Chondrocyte (in vitro differentiated cells): ENCODE measurements around the gene PPM1G. TPM values are rescaled to one million over a fixed set of nuclear protein-coding genes. Genes with fewer than 3 reads are reported as not detected.
A peak's percentile ranks its signal among the peaks of the same experiment; 100 is the strongest.

ENCODE experiments used
- DNase-seq: peaks from one replicate; pipeline ENCODE4 v3.0.0; 2021; ENCODE audit warnings: mixed read lengths, low spot score
- H3K27ac Mint-ChIP-seq: one replicate; pipeline ENCODE4 v1.8.0; 2021; ENCODE audit warnings: mild to moderate bottlenecking, moderate library complexity, mixed read lengths; ENCODE audit not compliant: unreplicated experiment
- H3K27me3 Mint-ChIP-seq: 2 replicates; pipeline ENCODE4 v1.8.0; 2021; ENCODE audit warnings: low read depth, mixed read lengths
- H3K36me3 Mint-ChIP-seq: 2 replicates; pipeline ENCODE4 v1.8.0; 2021; ENCODE audit warnings: low read depth, mixed read lengths
- H3K4me1 Mint-ChIP-seq: 2 replicates; pipeline ENCODE4 v1.8.0; 2021; ENCODE audit warnings: low read depth, mild to moderate bottlenecking, mixed read lengths
- H3K4me3 Mint-ChIP-seq: one replicate; pipeline ENCODE4 v1.8.0; 2021; ENCODE audit warnings: mild to moderate bottlenecking, moderate library complexity, mixed read lengths; ENCODE audit not compliant: unreplicated experiment
- H3K9me3 Mint-ChIP-seq: 2 replicates; pipeline ENCODE4 v1.8.0; 2021; ENCODE audit warnings: low read depth, mixed read lengths
- long read RNA-seq: library from polyadenylated mRNA; stranded (forward); transcript quantifications from one replicate; pipeline ENCODE4 v2.0.0, GENCODE V29; 2021
- total RNA-seq: library from RNA; stranded (reverse); gene quantifications from 3 replicates; pipeline ENCODE4 v1.2.1, GENCODE V29; 2021
- TF ChIP-seq, protein P1 (sequence below): fragments of 200-600 bp; sonication (generic); IDR thresholded peaks from 2 replicates; pipeline ENCODE4 v1.5.0; 2021; ENCODE audit warnings: antibody characterized with exemption, mild to moderate bottlenecking, moderate library complexity

Gene PPM1G, protein sequence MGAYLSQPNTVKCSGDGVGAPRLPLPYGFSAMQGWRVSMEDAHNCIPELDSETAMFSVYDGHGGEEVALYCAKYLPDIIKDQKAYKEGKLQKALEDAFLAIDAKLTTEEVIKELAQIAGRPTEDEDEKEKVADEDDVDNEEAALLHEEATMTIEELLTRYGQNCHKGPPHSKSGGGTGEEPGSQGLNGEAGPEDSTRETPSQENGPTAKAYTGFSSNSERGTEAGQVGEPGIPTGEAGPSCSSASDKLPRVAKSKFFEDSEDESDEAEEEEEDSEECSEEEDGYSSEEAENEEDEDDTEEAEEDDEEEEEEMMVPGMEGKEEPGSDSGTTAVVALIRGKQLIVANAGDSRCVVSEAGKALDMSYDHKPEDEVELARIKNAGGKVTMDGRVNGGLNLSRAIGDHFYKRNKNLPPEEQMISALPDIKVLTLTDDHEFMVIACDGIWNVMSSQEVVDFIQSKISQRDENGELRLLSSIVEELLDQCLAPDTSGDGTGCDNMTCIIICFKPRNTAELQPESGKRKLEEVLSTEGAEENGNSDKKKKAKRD
- 55.7 to 72.8 TPM (median 59.4 TPM) in 3 replicates for total RNA-seq
- long read RNA-seq, transcript PPM1G-201 (10 exons, 2,311 nt), result major isoform, 155 of 176 reads
- long read RNA-seq, partial matches to known transcripts, result 14 of 176 reads
- long read RNA-seq, other reads (novel, unspliced or antisense), result 7 of 176 reads

DNA sequence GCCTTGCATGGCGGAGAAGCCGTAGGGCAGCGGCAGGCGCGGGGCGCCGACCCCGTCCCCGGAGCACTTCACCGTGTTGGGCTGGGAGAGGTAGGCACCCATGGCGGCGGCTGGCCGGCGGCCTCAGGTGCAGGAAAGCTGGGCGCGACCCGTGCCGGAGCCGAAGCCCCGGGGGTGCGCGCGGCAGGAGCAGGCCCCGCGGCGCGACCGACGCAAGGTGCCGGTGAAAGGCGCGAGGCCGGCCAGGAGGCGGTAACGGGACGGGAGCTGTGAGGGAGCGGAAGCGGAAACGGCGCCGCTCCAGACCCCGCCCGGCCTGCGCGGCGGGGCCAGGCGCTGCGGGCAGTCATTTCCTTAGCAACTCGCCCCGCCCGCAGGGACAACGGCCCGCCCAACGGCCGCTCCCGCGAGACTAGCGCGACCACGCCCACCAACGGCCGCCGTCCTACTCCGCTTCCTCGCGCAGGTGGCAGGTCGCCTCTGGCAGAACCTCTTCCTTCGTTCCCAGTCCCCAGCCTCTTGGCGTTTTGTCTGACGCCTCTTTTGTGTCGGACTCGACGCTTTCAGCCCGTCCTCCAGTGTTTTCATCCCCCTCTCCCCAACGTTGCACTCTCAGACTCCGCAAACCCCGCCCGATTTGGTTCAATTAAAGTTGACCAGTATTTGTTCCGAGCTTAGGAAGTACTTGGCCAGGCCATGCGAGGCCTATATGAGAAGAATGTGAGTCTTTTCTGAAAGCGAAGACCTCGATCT, at the start of gene PPM1G:
PPM1G (minus strand) TSS at position 271 of the 753 bp plus-strand sequence; CDS start at position 102, 169 bp downstream.
- H3K9me3 Mint-ChIP-seq, result no peaks in the 10 kb centered on the region
- TF ChIP-seq, protein P1, sequence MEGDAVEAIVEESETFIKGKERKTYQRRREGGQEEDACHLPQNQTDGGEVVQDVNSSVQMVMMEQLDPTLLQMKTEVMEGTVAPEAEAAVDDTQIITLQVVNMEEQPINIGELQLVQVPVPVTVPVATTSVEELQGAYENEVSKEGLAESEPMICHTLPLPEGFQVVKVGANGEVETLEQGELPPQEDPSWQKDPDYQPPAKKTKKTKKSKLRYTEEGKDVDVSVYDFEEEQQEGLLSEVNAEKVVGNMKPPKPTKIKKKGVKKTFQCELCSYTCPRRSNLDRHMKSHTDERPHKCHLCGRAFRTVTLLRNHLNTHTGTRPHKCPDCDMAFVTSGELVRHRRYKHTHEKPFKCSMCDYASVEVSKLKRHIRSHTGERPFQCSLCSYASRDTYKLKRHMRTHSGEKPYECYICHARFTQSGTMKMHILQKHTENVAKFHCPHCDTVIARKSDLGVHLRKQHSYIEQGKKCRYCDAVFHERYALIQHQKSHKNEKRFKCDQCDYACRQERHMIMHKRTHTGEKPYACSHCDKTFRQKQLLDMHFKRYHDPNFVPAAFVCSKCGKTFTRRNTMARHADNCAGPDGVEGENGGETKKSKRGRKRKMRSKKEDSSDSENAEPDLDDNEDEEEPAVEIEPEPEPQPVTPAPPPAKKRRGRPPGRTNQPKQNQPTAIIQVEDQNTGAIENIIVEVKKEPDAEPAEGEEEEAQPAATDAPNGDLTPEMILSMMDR, result no peak
- H3K27me3 Mint-ChIP-seq, result no peaks in the 10 kb centered on the region
- no peaks in the 10 kb centered on the region for H3K36me3 Mint-ChIP-seq
- DNase-seq, result peak; percentile 98
- peak within 1 kb of the TSS; percentile 87 for H3K27ac Mint-ChIP-seq
- peak within 1 kb of the TSS; percentile 85 for H3K4me3 Mint-ChIP-seq
- H3K4me1 Mint-ChIP-seq, result peaks cover 22% of the 10 kb centered on the region

DNA sequence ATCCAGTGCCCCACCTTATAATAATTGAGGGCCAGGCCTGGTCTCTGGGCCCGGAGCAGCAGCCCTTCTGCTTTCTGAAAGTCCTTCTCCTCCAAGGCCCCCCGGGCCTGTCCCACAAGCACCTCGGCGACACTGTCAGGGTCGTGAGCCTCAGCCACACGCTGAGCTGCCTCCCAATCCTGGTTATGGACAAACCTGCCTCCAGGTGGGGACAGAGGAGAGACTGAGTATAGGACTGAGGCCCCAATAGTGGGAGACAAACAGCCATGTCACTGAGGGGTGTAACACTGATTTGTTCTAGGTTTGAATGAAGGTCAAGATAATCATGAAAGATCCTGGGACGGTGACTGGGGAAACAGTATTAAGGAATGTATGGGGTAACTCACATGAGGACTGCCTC, 44.6 kb upstream of the PPM1G start:
- TF ChIP-seq, protein P1, result no peak
- H3K36me3 Mint-ChIP-seq, result peaks cover 46% of the 10 kb centered on the region
- no peak for DNase-seq
- H3K9me3 Mint-ChIP-seq, result no peaks in the 10 kb centered on the region
- no peak overlapping the region for H3K4me3 Mint-ChIP-seq
- H3K27me3 Mint-ChIP-seq, result no peaks in the 10 kb centered on the region
- H3K27ac Mint-ChIP-seq, result no peak overlapping the region
- H3K4me1 Mint-ChIP-seq, result no peaks in the 10 kb centered on the region

DNA sequence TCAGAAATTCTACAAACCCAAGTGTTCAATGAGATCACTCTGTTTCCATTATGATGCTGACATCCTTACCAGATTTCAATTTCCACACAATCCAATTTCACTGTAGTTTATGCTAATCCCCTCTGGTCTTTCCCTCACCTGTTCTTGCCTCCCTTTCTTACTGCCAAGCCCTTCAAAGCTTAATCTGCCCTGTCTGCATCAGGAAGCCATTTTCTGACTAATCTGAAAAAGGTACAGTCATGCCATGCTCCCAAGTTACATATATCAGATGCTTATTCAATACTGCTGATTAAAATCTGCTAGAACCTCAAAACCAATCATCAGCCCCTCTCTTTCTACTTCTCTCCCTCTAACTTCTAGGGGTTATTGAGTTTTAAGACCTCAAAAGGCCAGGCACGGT, 41.7 kb upstream of the PPM1G start:
- no peak overlapping the region for H3K27ac Mint-ChIP-seq

DNA sequence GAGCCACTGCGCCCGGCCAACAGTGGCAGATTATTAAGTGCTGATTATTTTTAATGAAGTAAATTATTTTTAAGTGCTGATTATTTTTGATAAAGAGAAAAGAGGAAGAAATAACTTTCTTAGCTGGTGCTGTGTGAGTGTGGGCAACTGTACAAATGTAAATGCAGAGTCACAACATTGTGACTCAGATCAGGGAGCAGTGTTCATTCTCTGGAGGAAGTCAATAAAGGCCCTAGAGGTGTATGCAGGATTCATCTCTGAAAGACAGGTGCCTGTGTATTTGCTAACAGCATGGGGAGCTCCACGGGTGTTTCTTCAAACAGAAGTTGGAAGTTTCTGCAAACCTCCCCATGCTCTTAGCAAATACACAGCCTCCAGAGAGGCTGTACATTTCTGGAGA, 39.0 kb upstream of the PPM1G start:
- Mint-ChIP-seq H3K4me3 (no peak overlapping the region), H3K27me3 (no peaks in the 10 kb centered on the region), H3K36me3 (peaks cover 23% of the 10 kb centered on the region), H3K27ac (no peak overlapping the region), H3K4me1 (no peaks in the 10 kb centered on the region), H3K9me3 (no peaks in the 10 kb centered on the region)
- TF ChIP-seq, protein P1, result no peak
- DNase-seq, result no peak

More for the DNA sequence above, 41.7 kb upstream of the PPM1G start:
- Mint-ChIP-seq H3K27me3 (no peaks in the 10 kb centered on the region), H3K36me3 (peaks cover 37% of the 10 kb centered on the region), H3K4me1 (no peaks in the 10 kb centered on the region), H3K4me3 (no peak overlapping the region), H3K9me3 (no peaks in the 10 kb centered on the region)
- TF ChIP-seq, protein P1, result no peak
- DNase-seq, result no peak

DNA sequence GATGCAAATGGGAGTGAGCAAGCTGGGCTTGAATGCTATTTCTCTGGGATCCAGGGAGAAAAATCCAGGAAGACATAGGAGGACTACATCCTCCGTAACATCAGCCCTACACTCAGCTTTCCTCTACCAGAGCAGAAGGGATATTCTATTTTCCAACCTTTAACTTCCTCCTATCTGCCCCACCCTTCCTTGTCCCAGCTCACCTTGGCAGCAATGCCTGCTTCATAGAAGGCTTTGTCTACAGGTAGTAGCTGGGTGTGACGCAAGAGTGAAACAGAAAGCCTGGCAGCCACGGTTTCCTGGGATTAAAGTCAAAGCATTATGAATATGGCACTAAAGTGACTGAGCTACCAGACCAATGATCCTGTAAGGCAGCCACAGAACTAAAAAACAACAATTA, 36.7 kb upstream of the PPM1G start:
- no peaks in the 10 kb centered on the region for H3K4me1 Mint-ChIP-seq
- TF ChIP-seq, protein P1, result no peak
- peaks cover 30% of the 10 kb centered on the region for H3K36me3 Mint-ChIP-seq
- no peak overlapping the region for H3K4me3 Mint-ChIP-seq
- no peaks in the 10 kb centered on the region for H3K9me3 Mint-ChIP-seq
- DNase-seq, result no peak
- no peaks in the 10 kb centered on the region for H3K27me3 Mint-ChIP-seq
- no peak overlapping the region for H3K27ac Mint-ChIP-seq
